ENCODE measurements around the gene SLC12A6.

DNA sequence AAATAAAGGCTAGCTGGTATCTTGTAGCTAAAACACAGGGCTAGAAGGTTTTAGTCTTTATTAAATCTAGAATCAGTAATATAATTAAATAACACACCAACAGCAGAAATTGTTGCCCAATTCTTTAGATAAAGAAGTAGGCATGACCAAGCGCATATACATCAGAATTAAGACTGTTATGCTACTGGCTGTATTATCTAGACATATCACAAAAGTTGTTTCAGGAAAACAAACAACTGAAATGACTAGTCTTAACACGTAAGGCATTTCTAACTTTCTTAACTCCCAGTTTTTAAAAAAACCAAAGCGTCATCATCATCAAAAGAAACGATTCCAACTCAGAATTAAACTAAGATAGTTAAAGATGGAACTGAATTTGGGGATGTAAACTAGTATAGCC is 57.4 kb downstream of the SLC12A6 start:
- TF ChIP-seq POLR2A (IDR thresholded peaks at IDR 0.05), result no peak
- TF ChIP-seq, protein P1, sequence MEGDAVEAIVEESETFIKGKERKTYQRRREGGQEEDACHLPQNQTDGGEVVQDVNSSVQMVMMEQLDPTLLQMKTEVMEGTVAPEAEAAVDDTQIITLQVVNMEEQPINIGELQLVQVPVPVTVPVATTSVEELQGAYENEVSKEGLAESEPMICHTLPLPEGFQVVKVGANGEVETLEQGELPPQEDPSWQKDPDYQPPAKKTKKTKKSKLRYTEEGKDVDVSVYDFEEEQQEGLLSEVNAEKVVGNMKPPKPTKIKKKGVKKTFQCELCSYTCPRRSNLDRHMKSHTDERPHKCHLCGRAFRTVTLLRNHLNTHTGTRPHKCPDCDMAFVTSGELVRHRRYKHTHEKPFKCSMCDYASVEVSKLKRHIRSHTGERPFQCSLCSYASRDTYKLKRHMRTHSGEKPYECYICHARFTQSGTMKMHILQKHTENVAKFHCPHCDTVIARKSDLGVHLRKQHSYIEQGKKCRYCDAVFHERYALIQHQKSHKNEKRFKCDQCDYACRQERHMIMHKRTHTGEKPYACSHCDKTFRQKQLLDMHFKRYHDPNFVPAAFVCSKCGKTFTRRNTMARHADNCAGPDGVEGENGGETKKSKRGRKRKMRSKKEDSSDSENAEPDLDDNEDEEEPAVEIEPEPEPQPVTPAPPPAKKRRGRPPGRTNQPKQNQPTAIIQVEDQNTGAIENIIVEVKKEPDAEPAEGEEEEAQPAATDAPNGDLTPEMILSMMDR (IDR thresholded peaks at IDR 0.05), result no peak
